ENCODE data around the gene SPAG17. TPM values are rescaled to one million over a fixed set of nuclear protein-coding genes. Genes with fewer than 3 reads are reported as not detected.

SPAG17 gene
- polyA plus RNA-seq, 3 donors = 6.9 to 14.4 (median 12.6) TPM

DNA sequence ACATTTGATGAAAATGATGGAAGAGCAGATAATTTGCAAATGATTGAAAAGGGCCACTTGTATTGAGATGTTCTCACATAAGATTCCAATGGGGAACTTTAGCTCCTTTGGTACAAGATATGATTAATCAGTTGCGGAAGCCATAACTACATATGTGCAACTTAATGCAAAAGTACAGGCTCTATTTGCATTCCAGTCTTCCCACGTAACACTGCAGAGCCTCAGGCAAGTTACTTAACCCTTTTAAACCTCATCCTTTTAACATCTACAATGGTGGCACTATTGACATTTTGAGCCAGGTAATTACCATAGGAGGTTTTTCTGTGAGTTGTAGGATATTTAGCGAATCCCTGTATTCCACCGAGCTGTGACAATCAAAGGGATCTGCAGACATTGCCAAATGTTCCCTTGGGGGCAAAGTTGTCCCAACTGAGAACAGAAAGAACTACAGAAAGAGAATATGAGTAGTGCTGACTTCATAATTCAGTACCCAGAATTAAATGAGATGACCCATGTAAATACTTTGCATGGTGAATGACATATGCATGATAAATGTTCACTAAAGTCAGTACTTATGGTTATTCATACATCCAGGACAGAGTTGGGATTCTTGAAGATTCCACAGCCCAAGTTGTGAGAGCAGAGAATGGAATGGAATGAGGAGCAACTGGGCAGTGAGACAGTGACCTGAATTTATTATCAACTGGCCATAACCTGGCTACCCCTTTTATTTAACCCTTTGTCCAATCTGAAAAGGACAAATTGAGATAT, 62.6 kb downstream of the SPAG17 start:
- no peak for DNase-seq

- DNase-seq = no peak
Measured at GRCh38 chr1:118118873-118119463, 66.1 kb downstream of the SPAG17 start.

DNA sequence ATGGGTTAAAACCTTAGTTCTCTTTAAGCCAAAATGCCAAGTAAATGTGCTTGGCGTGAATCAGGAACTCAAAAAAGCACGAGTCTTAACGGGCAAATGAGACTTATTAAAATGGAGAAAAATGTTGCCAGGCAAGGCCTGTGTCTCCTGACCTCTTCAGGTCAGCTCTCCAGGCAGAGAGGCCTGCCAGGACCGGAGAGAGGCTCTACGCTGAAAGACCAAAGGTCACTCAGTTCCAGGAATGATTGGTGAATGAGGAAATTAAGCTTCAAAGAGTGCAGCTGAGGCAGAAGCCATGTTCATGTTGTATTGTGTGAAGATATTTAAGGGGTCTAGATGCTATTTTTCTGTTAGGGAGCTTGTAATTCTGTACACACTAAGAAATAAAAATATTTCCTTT, 66.6 kb downstream of the SPAG17 start:
- DNase-seq = no peak

DNA sequence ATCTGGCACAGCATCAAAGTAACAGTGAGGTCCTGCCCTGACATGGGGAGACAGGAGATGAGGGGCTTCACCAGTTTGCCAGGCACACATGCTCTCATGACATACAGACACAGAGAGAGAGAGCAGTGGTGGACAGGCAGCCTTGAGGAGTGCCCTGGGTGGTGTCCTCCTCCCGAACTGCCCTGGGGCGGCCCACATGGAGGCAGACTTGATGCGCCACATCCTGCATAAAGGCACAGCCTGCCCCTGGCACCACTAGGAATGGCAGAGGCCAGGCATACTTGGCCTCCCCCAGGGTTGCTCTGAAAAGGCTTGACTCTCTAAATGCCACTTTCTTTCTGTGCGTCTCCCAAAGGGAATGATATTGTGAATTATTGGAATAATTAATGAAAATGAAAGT, 67.5 kb downstream of the SPAG17 start:
- no peak for DNase-seq

GRCh38 chr1:118116909-118117308, 68.1 kb downstream of the SPAG17 start:
- DNase-seq = no peak

DNA sequence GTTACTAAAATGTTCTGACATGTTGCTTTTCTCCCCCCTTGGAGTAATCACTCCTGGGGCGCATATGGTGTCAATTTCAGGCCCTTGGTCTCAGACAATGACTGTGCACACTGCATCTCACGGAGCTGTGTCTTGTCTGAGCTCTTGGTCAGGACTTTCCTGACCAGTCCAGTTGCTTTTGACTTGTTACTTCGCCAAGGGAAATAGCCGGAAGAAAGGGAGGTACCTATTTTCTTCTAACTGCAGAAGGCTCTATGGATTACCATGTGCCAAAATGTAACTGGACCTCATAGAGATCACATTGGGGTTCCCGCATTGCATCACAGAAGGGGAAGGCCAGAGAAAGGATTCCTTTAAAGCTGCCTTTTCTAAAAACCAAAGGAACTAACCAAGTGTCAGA, 68.6 kb downstream of the SPAG17 start:
- DNase-seq = no peak

DNA sequence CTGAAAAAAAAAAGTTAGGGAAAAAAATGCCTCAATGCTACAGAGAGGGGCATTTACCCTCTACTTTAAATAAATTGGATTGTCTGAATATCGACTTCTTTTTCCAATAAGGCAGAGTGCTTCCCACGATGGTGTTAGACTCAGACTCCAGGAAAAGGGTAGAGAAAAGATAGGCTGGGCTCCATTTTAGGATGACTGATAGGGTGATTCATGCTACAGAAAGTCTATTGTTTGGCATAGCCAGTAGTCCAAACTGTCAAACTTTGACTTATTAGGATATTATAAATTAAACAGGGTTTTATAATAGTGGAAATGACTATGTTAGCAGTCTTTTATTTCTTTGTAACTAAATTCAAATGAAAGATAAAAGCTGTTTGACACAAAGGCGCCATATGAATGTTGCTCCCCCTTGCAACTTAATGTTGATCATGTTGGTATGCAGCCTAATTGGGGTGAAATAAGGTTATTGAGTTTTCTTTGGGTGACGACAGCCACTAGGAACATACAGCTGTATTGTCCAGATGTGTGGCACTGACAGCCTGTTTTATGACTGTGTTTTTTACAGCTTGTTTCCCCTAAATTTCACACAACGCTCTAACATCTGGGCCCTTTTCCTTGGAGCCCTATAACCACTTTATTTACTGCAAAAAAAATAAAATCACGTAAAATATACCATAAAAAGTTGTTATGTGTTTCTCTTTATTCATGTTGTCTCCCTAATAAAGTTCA, 69.3 kb downstream of the SPAG17 start:
- DNase-seq = no peak

GRCh38 chr1:118113261-118113660, 71.8 kb downstream of the SPAG17 start:
- no peak for DNase-seq

DNA sequence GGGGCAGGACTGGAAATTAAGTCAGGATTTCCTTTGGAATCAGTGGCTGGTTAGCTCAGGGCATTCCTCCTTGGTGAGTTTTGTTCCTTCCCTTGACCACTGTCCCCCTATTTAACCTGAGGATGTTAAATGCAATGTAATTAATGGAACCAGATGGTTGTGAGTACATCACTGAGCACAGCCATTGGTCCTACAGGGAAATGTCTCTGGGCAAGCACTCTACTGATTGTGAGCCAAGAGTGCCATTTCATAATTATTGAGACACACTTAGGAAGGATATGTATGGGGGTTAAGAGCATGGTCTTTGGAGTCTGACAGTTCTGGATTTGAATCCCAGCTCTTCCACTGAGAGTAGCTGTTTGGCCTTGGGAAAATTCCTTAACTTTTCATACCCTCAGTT, 74.4 kb downstream of the SPAG17 start:
- DNase-seq = no peak

DNA sequence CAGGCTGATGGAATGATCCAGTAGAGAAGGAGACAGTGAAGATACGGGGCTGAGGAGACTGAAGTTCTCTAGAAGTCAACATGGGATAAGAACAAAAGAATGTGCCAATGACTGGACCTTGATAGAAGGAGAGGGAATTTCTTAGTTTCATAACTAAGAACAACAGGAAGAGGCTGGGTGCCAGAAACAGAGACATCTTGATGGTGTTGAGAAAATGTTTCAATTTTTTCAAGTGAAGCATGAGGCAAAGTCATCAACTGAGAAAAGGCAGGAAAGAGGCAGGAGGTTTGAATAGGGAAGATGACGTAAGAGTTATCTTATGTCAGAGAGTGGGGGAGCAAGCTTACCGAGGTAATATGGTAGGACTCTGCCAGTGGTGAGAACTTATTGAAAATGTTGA, 80.1 kb downstream of the SPAG17 start:
- no peak for DNase-seq

DNA sequence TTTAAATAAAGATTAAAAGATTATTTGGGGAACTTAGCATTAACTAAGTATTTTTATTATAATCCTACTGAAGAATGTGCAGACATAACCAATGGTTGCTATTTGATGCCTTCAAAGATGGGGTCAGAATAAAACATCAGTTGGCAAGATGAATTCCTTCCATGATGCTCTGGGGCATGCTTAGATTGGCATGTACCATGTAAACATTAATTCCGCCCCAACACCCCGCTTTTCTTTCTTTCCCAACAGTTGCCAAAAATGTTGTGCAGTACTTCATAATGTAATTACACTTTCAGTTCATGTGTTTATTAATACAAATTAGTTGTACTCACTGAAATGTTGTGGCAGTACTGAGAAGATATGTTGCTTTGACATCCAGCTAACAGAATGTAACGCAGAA, 82.6 kb downstream of the SPAG17 start:
- DNase-seq = no peak

DNA sequence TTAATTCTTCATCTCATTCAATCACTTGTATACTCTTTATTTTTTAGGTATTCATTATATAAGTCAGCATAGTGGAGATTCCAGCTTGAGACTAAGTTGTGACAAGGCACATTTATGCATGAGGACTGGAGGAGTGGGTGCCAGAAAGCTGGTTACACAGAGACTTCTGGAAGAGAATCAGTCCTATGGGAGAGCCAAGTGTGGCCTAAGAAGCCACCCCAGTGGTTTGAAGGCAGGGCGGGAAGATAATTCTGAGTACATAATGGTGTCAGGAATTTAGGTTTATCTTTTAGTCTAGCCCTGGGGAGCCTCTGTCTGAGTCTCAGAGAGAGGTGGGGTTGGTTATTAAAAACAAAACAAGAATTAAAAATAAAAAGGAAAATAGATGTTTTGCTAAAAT, 83.0 kb downstream of the SPAG17 start:
- no peak for DNase-seq

- DNase-seq = no peak
Measured at GRCh38 chr1:118101515-118101844, 83.5 kb downstream of the SPAG17 start.

- DNase-seq = no peak
Measured at GRCh38 chr1:118100686-118101514, 84.1 kb downstream of the SPAG17 start.

- DNase-seq = no peak
Measured at GRCh38 chr1:118099686-118100085, 85.3 kb downstream of the SPAG17 start.

DNA sequence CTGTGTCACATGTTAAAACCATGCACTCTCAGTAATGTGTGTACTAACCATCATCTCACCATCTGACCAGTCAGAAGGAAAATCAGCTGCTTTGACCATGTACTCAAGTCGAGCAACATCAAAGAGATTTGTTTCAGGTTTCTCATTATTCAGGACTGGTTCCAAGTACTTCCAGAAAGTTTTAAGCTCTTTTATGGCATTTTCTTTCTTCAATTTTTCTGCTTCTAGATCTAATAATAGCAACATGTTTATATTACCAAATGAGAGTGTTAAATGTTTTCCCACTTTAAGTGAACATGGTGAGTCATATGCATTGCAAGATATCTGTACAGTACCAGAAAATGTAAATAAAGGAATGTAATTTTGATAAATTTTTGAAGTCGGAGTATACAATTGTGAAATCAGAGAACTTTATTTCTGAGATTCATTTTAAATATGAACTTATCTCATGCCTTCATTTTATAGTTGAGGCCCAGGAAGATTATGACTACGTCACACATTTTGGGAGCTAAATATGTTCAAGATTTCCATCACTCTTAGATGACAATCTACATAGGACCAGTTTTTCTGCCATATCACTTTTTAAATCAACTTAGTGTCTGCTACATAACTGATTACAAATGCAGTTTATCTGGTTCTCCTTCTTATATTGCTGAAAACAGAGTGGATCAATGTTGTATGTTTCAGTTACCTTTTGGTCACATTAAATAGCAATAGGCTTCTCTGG, 87.2 kb downstream of the SPAG17 start:
- no peak for DNase-seq

DNA sequence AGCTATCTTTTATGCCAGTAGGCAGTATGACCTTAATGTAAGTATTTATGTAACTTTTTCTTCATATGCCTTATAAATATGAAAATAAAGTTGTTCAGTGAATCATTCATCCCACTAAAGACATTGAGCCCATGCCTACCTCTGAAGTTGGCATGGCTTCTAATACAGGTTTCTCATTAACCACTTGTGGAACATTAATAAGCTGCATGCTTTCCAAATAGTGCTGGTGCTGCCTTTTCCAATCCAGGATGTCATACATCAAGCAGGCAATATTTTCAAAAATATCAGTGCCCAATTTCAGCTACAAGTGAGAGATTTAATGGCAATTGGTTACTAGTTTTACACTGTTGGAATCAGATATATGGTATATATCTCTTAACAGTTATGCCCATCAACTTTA, 92.0 kb downstream of the SPAG17 start:
- DNase-seq = no peak

GRCh38 chr1:118090130-118090529, 94.9 kb downstream of the SPAG17 start:
- no peak for DNase-seq

DNA sequence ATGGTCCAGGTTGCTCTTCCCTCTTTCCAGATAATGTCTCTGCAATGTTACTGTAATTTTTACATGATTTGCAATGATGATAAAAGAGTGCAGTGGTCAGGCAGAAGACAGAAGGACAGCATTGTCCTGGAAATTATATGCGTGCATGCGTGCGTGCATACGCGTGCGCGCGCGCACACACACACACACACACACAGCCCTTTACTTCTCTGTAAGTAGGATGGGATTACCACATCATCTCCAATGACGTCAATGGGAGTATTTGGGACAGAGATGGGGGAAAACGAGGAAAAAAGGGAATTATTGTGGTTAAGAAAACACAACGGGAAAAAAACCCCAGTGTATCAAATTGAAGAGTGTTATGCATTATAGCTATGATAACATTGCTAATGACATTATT, 99.7 kb downstream of the SPAG17 start:
- DNase-seq = no peak

GRCh38 chr1:118084400-118084799, 100.6 kb downstream of the SPAG17 start:
- no peak for DNase-seq

DNA sequence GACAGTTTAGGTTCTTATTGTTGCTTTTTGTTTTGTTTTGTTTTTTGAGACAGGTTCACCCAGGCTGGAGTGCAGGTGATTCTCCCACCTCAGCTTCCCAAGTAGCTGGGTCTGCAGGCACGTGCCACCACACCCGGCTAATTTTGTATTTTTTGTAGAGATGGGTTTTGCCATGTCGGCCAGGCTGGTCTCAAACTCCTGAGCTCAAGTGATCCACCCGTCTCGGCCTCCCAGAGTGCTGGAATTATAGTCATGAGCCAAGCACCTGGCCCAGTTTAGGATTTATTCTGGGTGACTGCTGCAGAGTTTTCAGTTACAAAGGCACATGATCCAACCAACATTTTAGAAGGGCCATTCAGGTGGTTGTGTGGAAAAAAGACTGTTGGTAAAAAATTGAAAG, 102.0 kb downstream of the SPAG17 start:
- no peak for DNase-seq

- DNase-seq = no peak
Measured at GRCh38 chr1:118081387-118081786, 103.6 kb downstream of the SPAG17 start.

Measured in renal pelvis (tissue), 4 donors.